ENCODE data around the gene CROCC2.

DNA sequence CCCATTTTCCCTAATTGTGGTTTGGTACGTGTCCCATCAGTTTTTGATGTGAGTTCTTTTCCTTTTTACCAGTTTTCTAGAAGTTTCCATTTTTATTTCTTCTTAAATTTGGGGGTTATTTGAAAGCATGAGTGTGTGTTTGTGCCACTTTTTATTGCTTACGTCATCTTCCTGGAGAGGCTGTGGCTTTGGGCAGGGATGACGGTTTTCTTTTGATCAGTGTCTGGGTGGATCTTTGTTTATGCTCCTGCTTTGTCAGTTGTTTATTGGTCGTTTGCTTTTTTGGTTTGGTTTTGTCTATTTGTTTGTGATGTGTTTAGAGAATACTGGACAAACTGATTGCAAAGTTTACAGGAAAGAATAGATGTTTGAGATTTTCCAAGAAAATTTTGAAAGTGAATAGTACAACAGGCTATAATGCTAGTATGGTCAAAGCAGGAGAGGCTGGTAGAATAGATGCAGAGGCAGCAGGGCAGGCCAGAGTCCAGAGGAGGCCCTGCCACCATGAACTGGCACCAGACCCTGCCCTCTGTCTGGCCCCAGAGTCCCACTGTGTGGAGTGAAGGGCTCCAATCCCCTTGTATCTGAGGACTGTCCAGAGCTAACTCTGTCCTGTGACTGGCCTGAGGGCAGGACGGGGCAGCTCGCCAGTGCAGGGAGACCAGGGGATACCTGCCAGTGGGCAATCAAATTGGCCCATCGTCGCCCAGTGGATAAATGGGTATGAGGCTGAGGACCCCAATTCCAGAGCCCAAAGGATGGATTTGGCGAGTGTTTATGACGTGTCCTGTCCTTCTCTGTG is 68.8 kb downstream of the CROCC2 start:
- TF ChIP-seq, protein P1, sequence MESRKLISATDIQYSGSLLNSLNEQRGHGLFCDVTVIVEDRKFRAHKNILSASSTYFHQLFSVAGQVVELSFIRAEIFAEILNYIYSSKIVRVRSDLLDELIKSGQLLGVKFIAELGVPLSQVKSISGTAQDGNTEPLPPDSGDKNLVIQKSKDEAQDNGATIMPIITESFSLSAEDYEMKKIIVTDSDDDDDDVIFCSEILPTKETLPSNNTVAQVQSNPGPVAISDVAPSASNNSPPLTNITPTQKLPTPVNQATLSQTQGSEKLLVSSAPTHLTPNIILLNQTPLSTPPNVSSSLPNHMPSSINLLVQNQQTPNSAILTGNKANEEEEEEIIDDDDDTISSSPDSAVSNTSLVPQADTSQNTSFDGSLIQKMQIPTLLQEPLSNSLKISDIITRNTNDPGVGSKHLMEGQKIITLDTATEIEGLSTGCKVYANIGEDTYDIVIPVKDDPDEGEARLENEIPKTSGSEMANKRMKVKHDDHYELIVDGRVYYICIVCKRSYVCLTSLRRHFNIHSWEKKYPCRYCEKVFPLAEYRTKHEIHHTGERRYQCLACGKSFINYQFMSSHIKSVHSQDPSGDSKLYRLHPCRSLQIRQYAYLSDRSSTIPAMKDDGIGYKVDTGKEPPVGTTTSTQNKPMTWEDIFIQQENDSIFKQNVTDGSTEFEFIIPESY (IDR thresholded peaks at IDR 0.05; ENCODE audit: extremely low read depth, insufficient replicate concordance, low read length), result no peak
- TF ChIP-seq, protein P2, sequence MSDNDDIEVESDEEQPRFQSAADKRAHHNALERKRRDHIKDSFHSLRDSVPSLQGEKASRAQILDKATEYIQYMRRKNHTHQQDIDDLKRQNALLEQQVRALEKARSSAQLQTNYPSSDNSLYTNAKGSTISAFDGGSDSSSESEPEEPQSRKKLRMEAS (IDR thresholded peaks at IDR 0.05), result no peak
- TF ChIP-seq YY1 (IDR thresholded peaks at IDR 0.05; ENCODE audit: extremely low read depth, insufficient replicate concordance, low read depth, low read length) (no peak), EZH2phosphoT487 (IDR thresholded peaks at IDR 0.05; ENCODE audit: borderline replicate concordance) (no peak), POLR2AphosphoS5 (IDR thresholded peaks at IDR 0.05; ENCODE audit: low read depth, low read length) (no peak), POLR2A (IDR thresholded peaks at IDR 0.05; ENCODE audit: borderline replicate concordance, extremely low read depth, insufficient read depth, insufficient read length) (no peak), CEBPB (IDR thresholded peaks at IDR 0.05; ENCODE audit: low read depth) (no peak), TCF7L2 (IDR thresholded peaks at IDR 0.05; ENCODE audit: borderline replicate concordance, extremely low read depth, insufficient read depth, insufficient read length) (no peak), SRF (IDR thresholded peaks at IDR 0.05; ENCODE audit: low read depth) (no peak), ZNF274 (IDR thresholded peaks at IDR 0.05; ENCODE audit: low read depth, low read length) (no peak)
- TF ChIP-seq, protein P3, sequence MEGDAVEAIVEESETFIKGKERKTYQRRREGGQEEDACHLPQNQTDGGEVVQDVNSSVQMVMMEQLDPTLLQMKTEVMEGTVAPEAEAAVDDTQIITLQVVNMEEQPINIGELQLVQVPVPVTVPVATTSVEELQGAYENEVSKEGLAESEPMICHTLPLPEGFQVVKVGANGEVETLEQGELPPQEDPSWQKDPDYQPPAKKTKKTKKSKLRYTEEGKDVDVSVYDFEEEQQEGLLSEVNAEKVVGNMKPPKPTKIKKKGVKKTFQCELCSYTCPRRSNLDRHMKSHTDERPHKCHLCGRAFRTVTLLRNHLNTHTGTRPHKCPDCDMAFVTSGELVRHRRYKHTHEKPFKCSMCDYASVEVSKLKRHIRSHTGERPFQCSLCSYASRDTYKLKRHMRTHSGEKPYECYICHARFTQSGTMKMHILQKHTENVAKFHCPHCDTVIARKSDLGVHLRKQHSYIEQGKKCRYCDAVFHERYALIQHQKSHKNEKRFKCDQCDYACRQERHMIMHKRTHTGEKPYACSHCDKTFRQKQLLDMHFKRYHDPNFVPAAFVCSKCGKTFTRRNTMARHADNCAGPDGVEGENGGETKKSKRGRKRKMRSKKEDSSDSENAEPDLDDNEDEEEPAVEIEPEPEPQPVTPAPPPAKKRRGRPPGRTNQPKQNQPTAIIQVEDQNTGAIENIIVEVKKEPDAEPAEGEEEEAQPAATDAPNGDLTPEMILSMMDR (IDR thresholded peaks at IDR 0.05 in 2 of 3, conservative IDR thresholded peaks at IDR 0.05 in 1 of 3; ENCODE audit: borderline replicate concordance in 1 of 3, insufficient read depth in 1 of 3, low read depth in 2 of 3, low read length in 2 of 3), result no peak
